ENCODE data around the gene JAM3. TPM values are rescaled to one million over a fixed set of nuclear protein-coding genes. Genes with fewer than 3 reads are reported as not detected.
A peak's percentile ranks its signal among the peaks of the same experiment; 100 is the strongest.

JAM3 gene
- total RNA-seq, 1 donor from 2014 or later: 49.5 TPM

DNA sequence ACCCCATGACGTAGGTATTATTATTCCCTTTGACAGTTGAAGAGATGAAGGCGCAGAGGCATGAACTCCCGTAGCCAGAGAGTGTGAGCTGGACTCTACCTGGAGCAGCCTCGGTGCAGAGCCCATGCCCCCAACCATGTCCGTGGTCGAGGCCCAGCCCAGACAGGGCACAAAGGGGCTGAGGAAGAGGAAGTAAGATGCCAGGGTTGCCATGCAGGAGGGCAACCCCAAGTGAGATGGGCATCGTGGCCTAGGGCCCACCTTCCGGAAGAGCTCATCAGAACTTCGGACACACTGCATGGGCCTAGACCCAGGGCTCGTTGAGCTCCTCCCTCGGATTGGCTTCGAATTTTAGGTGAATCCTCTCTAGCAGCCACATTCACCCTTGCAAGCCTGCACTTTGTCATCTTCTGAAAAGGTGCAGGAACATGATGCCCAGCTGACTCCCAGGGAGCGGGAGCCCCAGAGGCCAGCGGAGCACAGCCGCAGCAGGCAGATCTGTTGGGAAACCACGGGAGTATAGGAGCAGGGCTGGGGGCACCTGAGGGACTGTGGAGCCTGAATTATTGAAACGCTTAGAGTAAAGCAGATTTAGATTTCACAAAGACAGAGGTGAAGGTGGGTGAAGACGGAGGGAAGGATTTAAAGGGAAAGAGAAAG, 29.0 kb upstream of the JAM3 start:
- DNase-seq: no peak

DNA sequence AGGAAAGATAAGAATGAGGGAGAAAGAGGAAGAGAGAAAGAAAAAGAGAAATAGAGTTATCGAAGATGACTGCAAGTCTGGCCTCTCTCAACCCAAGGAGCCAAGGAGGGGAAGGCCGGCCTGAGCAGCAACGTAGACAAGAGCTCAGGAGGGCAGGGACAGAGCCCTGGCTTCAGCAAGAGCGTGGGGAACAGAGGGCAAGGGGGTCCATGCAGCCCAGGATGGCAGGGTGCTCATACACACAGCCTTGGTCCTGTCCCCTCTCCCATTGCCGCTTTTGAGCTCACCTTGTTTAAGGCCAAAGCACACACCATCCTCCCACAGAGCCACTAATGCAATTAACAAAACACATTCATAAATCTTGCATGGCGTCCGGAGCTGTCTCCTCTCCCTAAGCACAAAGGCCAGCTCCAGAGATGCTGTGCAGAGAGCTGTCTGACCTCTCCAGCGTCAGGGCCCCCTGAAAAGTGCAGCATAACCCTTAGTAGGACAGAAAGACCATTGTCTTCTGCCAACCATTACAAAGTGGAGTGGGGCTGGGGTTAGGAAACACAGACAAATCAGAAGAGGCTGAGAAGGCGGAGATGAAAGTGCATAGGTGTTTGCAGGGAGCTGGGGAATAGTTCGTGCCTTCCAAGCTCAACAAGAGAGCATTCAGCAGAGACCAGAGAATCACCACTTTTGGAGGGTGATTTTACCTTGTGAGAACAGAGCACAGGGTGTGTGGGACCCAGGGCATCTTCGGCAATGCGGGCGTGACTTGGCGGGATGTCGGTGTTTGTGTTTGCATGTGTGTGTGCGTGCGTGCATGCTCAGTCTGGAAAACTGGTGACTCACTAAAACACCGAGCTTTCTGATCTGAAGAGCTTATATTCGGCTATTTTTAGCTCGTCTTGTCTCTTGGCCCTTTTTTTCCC, 28.2 kb upstream of the JAM3 start:
- no peak for DNase-seq

DNA sequence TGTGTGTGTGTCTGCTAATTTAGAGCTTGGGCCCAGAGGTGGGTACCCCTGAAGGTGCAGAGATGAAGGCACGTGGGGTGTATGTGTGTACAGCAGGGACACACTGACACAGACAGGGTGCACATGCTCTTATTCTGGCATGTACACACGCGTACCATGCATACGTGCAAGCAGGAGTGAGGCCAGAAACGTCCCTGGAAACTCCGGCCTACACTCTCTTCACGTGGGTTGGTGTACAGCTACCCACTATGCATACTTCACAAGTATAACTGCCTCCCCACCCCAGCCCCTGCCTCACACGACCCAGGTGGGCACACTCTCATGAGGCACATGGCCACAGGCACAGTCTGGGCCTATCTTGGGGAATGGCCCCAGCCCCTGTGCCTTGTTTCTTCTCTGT, 27.5 kb upstream of the JAM3 start:
- DNase-seq: no peak

DNA sequence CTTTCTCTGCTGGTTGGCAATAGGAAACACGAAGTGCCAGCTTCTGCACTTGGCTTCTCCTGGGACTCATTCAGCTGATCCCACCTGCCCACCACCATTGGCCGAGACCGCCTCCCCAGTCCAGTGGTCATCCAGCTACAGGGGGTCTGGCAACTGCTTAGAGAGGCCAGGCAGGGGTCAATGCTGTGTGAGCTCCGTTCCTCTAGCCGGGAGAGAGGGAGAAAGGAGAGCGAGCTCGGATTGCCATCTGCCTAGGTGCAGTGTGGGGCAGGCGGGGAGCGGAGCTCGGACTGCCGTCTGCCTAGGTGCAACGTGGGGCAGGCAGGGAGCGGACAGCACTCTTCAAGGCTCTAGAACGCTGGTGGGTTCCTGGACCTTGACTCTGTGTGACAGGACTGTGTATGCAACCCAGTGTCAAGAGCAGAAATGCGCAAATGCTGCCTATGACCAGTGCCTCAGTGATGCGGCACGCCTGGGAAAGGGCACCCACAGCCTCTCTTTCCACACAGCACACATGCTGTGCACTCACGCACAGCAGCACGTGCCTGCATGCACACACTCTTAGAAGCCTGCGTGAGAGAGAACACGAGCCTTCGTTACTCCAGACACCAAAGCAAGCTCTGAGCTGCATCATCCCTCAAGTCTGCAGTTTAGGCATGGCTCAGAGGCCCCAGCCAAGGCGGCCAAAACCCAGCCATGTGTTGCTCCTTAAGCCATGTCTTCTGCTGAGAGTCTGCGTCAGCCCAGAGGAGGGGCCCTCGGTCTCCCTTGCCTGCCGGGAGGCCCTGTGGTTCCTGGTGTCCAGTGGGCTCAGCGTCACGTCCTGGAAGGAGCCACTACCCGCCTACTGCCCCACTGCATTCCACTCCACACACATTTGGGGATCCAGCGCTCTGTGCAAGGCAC, 26.8 kb upstream of the JAM3 start:
- DNase-seq: no peak

DNA sequence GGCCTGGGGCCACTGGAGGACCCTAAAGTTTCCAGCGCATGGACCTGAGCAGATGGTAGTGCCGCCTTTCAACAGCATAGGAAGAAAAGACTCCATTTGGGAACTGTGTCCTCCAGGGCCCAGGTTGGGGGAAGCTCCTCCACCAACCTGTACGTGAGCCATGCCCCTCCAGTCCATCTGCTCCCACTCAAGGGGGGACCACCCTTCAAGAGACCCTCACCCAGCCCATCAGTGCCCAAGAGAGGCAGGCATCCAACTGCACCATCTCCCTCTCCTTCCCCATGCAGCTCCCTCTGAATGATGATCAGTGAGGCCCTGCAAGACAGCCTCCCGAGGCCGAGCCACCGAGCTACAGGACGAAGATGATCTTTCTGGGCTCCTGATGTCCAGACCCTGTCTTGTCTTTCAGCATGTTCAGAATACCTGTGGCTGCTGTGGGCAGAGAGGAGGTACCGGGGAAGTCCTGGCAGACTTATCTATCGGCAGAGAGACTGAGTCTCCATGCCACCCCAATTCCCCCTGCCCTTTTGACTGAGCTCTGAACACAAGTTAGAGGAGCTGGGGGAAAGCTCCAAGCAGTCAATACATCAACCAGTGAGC, 25.0 kb upstream of the JAM3 start:
- DNase-seq: no peak

DNA sequence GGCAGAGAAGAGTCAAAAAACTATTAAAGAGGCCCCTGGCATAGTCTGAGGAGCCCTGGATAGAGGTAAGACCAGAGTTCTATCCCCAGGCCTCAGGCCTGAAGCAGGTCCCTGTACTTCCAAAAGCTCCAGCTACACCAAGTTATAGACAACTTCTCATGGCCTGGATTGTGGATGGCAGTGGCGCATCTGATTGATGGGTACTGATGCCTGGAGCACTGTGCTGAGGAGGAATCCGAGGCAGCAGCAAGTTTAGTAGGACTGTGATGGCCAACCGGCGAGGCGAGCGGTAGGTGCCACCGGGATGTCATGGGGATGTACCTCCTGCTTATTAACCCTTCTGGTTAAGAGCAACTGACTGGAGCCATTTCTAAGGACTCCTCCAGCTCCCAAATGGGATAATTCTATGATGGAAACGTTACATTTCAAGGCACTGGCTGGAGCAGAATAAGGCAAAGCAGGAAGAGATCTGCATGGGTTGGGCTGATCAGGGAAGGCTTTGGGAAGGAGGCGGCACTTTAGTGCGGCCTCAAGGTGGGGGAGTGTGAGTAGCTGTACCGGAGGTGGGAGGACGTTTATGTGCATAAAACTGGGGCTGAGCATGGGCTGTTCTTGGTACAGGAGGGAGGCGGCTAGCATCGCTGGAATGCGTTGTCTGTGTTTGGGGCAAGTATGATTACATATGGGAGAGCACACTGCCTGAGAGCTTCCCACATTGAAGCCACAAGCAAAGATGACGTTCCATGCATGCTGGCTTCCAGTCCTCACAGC, 24.2 kb upstream of the JAM3 start:
- no peak for DNase-seq

DNA sequence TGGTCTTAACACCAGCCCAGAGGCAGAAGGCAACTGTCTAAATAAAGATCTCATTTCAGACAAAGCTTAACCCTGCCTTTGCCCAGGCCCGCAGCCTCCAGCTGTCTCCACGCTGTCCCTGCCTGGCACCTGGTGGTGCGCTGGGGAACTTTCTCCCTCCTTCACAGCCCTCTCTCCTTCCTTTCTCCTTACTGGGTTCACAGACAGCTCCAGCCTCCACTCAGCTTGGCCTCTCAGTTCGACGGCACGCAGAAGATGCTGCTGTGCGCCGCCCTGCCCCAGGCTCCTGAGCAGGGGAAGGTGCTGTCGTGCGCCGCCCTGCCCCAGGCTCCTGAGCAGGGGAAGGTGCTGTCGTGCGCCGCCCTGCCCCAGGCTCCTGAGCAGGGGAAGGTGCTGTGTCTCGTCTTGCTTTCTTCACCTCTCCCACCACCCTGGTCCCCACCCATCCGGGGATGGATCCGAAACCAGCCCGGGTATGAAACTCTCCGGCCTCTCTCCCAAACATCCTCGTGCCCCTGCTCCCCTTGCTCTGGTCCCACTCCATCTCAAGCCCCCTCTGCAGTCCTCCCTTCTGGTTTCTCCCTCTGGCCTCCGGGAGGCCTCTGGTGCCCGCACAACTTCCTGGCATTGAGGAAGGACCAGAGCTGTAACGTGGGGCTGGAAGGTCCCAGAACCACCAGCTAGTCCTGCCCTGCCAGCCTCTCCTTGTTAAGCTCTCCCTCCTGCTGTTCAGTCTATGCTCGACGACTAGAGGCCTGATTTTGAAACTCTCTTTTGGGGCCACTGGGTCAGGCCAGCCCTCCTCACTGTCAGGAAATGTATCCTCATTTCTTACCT, 22.9 kb upstream of the JAM3 start:
- no peak for DNase-seq

DNA sequence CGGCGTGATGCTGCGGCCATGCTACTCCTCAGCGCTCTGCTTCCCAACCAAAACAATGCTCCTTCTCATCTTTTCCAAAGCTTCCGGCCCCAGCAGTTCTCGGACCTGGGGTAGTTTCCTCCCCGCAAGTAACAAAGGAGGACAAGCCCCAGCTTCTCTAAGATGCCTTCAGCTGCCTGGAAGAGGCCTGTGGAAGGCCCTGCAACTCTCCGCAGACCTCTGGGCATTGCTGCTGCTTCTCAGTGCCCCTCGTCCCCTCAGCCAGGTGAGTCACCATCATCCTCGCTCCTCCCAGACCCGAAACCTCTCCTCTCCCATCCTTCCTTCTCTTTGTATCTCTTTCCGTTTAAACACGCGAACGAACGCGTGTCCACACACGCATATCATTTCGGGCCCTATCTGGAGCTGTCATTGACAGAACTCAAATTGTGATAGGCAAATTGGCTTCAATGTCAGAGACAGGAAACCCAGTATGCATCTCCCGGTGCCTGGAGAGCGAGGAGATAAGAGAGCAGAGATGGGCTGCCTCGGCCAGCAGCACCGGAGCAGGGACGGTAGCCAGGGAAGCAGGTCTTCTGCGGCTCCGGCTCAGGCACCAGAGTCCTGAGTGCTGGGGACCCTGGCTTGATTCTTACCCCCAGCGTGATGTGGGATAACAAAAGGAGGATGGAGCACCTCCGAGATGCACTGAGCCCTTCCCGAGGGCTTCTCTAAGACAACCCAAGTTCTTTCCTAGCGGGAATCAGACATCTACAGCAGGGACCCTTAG, 22.0 kb upstream of the JAM3 start:
- no peak for DNase-seq

DNA sequence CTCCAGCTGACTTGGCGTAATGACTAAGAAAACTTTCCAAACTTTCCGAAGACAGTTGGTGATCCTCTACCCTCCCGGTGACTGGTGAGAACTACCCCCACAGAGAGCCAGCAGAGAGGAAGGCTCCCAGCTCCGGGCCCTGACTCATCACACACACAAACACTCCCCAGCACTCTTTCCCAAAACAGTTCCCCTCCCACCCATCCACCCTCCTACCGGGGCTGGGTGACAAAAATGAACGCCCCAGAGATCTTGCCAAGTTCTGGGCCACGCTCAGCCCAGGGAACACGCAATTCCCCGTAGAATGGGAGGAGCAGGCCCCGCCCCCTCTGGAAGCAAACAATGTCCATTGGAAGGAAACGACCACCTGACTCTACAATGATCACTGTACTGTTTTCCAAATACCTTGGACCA, 21.3 kb upstream of the JAM3 start:
- DNase-seq: no peak

DNA sequence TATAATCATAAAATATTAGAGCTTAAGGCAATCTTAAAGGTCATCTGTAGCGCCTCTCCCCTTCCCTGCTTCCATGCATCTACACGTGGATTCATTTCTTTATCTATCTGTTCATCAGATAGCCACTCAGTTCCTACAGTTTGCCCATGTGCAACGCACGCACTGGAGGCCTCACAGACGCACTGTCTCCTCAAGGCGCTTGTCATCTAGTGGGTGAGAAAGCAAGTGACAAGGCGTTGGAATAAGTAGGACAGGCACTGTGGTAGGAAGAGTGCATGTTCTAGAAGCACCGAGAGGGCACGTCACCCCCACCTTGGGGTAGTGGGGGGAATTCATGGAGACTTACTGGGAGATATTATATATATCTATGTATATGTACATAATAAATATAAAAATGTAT, 20.8 kb upstream of the JAM3 start:
- DNase-seq: no peak

DNA sequence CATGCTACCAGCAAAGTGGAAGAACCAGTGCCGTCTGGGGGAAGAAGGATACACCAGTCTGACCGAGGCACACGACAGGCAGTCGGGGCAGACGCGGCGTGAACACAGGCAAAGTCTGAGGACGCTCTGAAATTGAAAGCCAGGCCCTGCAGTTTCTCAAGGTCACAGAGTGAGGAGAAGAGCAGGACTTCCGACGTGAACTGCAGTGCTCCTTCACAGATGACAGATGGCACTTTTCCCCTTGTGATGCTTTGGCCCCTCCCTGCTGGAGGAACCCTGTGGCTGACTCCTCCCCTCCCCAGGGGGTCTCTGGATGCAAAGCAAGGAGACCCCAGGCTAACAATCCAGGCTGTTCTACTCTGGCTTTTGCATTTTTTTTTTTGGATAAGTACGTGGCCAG, 19.6 kb upstream of the JAM3 start:
- DNase-seq: no peak

DNA sequence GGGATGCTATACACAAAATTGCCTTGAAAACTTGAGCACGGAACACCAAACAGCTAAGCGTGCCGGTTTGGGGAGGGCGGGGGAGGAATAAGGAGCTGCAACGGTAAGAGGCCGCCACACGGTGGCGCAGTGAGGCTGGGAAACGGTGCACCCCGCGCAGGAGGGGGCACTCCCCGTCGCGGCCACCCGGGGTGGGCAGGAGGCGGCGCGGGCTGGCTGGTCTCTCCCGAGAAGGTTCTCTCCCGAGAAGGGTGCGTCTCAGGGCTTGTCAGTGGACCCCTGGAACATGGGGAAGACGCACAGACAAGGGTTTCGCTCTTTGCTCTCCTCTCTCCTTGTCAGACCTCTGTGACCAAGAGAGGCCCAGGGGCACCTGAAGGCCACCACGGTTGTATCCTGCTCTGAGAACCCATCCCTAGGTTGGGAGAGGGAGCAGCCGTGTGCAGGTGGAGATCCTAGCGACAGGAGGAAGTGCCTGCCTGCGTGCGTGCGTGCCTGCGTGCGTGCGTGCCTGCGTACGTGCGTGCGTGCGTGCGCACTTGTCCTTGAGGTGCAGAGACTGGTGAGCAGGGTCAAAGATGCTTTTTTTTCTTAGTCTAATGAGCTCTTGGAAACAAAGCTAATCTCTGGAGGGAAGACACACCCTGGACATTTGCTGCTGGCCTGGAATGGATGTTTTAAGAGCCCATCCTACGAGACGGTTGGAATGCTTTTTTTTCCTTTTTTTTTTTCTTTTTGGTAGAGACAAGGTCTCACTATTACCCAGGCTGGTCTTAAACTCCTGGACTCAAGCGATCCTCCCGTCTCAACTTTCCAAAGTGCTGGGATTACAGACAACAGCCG, 18.1 kb upstream of the JAM3 start:
- DNase-seq: peak; percentile 81

DNA sequence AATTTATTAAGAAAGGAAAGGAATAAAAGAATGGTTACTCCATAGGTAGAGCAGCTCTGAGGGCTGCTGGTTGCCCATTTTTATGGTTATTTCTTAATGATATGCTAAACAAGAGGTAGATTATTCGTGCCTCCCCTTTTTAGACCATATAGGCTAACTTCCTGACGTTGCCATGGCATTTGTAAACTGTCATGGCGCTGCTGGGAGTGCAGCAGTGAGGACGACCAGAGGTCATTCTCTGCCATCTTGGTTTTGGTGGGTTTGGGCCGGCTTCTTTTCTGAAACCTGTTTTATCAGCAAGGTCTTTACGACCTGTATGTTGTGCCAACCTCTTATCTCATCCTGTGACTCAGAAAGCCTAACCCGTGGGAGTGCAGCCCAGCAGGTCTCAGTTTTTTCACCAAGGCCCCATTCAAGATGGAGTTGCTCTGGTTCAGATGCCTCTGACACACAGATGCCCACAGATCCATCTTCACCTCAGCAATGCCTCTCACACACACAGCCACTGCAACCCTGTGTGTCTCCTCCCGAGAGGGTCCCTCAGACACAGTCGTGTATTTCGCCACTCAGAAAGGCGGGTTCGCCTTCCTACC, 16.4 kb upstream of the JAM3 start:
- DNase-seq: no peak

DNA sequence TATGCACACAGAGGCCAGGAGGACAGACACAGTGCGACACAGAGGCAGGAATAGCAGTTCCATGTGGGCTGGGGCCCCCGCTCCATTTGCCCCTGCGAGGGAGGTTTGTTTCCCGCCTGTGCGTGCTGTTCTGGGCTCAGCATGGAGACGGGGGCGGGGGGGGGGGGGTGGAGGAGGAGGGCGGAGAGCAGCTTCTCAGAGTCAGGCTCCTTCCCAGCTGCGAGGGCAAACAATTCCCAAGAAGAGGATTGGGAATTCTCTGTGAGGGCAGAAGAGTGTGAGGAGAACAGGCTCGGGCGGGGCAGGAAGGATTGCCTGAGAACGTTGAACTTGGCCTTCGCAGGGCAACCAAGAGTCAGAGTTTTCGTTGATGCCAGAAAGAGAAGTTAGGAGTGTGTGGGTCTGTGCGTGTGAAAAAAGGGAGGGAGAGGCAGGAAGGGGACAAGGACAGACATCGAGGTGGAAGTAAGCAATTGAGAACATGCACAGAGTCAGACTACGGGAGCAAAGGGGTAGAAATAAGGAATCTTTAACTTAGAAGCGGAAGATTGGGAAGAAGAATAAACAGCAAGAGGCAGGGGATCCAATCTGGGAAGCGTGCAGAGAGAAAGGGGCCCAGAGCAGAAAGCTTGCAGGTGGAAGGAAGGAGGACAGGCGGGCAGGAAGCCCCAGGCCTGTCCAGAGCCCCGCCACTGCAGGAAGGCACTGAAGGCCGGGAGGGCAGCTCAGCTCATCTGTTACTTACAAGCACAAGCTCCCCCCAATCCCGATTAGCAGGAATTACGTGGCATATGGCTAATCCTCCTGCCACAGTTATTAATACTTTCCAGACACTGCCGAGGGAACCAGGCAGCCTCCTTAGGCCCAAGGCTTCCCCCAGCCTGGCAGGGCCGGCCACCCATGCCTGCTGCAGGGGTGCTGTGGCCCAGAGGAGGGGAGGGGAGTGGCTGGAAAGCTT, 15.6 kb upstream of the JAM3 start:
- DNase-seq: no peak

DNA sequence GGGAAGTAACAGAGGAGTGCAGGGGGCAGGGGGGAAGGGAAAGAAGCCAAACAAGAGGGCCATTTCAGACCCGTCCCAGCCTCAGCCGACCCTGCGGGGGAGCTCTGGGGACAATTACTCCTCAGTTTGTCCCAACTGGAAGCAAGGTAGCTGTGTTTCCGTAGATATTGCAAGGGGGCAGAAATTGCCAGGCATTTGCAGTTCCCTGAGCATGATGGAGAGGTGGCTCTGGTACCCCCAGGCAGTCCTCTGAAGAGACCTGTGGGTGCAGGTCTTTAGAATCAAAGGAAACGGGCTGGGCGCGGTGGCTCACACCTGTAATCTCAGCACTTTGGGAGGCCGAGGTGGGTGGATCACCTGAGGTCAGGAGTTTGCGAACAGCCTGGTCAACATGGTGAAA, 13.8 kb upstream of the JAM3 start:
- no peak for DNase-seq

DNA sequence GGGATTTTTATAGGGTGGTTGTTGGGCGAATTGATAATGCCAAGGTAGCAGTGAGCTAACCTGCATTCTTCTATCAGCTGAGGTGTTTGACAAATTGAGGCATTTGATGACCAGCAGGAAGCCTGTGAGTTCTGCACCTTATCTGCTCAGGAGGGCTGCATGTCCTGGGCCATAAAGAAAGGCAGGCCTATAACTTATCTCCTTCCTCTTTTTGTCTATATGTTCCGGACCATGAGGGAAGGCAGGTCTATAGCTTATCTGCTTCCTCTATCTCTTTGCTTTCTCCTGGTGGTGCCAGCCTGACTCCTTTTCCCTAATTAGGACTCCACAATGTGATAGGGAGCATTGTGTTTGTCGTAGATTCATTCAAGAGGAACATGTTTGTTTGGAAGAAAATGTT, 8.6 kb upstream of the JAM3 start:
- no peak for DNase-seq

DNA sequence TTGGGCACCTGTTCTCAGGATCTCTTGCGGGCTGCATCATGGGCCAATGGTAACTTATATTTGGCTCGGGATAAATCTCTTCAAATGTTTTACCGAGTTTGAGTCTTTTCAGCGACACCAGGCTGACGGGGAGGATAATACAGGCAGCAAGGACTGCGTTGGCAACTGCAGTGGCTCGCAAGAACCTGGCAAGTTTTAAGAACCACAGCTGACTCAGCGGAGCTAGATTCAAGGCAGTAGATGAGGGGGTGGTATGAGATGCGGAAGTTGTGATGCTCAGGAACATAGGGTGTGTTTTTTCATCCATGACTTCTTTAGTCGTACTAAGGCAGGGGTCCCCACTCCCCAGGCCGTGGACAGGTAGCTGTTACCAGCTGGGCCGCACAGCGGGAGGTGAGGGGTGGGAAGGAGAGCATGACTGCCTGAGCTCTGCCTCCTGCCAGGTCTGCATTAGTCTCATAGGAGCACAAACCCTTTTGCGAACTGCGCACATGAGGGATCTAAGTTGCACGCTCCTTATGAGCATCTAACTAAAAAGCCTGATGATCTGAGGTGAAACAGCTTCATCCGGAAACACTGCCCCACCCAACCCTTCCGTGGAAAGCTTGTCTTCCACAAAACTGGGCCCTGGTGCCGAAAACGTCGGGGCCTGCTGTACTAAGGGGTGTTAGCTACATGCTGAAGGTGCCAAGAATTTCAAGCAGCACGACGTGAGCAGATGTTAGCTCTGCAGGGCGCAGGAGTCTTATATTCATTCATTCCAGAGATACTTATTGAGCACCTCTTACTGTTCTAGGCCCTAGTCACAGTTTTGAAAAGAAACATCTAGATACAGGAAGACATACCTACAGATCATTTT, 6.4 kb upstream of the JAM3 start:
- DNase-seq: no peak

Data from dermis blood vessel endothelial cell (primary cell).